ENCODE data around the gene DLG5.

Gene DLG5

DNA sequence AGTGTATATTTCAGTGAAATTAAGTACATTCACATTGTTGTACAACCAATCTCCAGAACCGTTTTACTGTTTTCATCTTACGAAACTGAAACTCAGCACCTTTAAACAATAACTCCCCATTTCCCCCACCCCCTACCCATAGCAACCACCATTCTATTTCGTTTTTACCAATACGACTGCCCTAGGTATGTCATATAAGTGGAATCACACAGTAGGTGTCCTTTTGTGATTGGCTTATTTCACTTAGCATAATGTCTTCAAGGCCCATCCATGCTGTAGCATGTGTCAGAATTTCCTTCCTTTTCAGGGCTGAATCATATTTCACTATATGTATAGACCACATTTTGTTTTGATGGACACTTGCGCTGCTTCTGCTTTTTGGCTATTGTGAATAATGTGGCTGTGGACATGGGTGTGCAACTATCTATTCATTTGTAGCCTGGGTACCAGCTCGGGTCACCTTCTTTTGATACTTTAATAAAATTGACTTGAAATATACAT, 34.3 kb upstream of the DLG5 start:
- H3K27me3 ChIP-seq (replicated peaks; ENCODE audit: control insufficient read depth, insufficient read depth, low read length): no peaks in the 10 kb centered on the region; the same call in 1 of the 2 replicates
- no peak for DNase-seq (ENCODE audit: extremely low read depth, insufficient read length)
- H3K36me3 ChIP-seq (ENCODE audit: control insufficient read depth, insufficient read depth, low read length): no peaks in the 10 kb centered on the region
- TF ChIP-seq, protein P1, sequence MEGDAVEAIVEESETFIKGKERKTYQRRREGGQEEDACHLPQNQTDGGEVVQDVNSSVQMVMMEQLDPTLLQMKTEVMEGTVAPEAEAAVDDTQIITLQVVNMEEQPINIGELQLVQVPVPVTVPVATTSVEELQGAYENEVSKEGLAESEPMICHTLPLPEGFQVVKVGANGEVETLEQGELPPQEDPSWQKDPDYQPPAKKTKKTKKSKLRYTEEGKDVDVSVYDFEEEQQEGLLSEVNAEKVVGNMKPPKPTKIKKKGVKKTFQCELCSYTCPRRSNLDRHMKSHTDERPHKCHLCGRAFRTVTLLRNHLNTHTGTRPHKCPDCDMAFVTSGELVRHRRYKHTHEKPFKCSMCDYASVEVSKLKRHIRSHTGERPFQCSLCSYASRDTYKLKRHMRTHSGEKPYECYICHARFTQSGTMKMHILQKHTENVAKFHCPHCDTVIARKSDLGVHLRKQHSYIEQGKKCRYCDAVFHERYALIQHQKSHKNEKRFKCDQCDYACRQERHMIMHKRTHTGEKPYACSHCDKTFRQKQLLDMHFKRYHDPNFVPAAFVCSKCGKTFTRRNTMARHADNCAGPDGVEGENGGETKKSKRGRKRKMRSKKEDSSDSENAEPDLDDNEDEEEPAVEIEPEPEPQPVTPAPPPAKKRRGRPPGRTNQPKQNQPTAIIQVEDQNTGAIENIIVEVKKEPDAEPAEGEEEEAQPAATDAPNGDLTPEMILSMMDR (IDR thresholded peaks at IDR 0.05; ENCODE audit: insufficient read depth, low read length, poor library complexity, severe bottlenecking): no peak
- no peak overlapping the region for H3K4me3 ChIP-seq (replicated peaks; ENCODE audit: low read depth, low read length)

DNA sequence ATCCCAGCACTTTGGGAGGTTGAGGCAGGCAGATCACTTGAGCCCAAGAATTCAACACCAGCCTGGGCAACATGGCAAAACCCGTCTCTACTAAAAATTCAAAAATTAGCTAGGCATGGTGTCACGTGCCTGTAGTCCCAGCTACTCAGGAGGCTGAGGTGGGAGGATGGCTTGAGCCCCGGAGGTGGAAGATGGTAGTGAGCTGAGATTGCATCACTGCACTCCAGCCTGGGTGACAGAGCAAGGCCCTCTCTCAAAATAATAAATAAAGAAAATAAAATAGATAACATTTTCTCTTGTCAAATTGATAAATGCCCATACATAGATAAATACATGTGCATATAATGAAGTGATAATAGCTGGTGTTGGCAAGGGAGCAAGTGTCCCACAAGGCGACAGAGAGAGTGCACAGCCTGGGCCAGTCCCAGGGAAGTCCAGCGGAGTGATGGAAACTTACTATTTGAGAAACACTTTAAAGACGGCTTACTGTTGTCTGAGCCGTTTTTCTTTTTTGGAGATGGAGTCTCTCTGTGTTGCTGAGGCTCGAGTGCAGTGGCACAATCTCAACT, 33.4 kb upstream of the DLG5 start:
- H3K4me3 ChIP-seq (replicated peaks; ENCODE audit: low read depth, low read length): no peak overlapping the region
- no peaks in the 10 kb centered on the region; the same call in 1 of the 2 replicates for H3K27me3 ChIP-seq (replicated peaks; ENCODE audit: control insufficient read depth, insufficient read depth, low read length)
- no peaks in the 10 kb centered on the region for H3K36me3 ChIP-seq (ENCODE audit: control insufficient read depth, insufficient read depth, low read length)
- TF ChIP-seq, protein P1 (IDR thresholded peaks at IDR 0.05; ENCODE audit: insufficient read depth, low read length, poor library complexity, severe bottlenecking): no peak
- DNase-seq (ENCODE audit: extremely low read depth, insufficient read length): no peak

DNA sequence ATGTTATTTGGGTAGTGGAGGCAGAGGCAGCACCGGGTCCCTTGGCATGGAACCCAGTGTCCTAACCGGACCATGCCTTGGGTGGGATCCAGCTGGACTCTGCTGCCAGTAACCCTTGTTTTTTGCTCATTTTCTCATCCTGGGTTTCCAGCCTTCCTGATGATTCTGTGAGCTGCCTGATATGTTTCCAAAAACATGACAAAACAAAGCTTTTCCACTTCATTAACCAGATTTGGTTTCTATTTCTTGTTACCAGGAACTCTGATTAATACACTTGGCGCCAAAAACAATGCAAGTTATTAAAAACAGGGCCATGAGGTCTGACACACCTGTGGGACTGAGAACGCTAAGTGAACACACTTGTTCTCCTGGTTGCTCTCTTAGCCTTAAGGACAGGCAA, 32.8 kb upstream of the DLG5 start:
- DNase-seq (ENCODE audit: extremely low read depth, insufficient read length): no peak
- TF ChIP-seq, protein P1 (IDR thresholded peaks at IDR 0.05; ENCODE audit: insufficient read depth, low read length, poor library complexity, severe bottlenecking): no peak

DNA sequence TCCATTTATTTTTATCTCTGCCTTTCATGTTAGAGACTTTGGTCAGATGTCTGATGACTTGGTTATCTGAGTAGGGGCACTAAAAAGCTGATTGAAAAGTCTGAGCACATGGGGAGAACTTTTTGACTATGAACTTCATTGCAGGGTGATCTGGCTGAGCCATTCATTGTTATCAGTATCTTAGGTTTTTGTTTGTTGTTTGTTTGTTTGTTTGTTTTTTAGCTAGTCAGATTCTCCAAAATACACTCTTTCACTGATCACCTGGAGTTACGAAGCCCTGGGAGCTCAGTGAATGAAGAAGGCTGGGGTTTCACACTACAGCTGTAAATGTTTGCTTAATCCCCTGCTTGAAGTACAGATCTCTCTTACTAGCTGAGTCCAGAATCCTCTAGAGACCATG, 28.6 kb upstream of the DLG5 start:
- H3K4me3 ChIP-seq (replicated peaks; ENCODE audit: low read depth, low read length): no peak overlapping the region
- TF ChIP-seq, protein P1 (IDR thresholded peaks at IDR 0.05; ENCODE audit: insufficient read depth, low read length, poor library complexity, severe bottlenecking): no peak
- H3K36me3 ChIP-seq (ENCODE audit: control insufficient read depth, insufficient read depth, low read length): no peaks in the 10 kb centered on the region
- DNase-seq (ENCODE audit: extremely low read depth, insufficient read length): no peak
- no peaks in the 10 kb centered on the region; the same call in 1 of the 2 replicates for H3K27me3 ChIP-seq (replicated peaks; ENCODE audit: control insufficient read depth, insufficient read depth, low read length)

More for the DNA sequence above, 32.8 kb upstream of the DLG5 start:
- Histone ChIP-seq H3K4me3 (replicated peaks; ENCODE audit: low read depth, low read length) (no peak overlapping the region), H3K36me3 (ENCODE audit: control insufficient read depth, insufficient read depth, low read length) (no peaks in the 10 kb centered on the region), H3K27me3 (replicated peaks; ENCODE audit: control insufficient read depth, insufficient read depth, low read length) (no peaks in the 10 kb centered on the region; the same call in 1 of the 2 replicates)

DNA sequence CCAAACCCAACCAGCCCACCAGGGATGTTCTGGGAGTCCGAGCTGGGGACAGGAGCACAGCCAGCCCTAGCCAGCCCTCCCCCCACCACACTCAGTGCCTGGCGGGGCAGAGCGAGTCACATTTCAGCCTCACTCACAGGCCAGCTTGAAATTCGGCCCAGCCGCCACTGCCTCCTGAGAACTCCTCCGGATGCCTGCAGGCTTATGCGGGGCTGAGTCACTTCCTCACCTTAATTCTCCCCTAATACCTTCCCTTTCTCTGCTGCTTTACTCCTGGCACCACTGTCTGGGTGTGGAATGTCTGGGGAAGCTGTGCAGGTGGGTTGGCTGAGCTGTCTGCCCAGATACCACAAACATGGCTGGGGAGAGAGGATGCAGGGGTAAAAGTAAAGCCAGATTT, 22.6 kb upstream of the DLG5 start:
- DNase-seq (ENCODE audit: extremely low read depth, insufficient read length): no peak
- Histone ChIP-seq H3K27me3 (replicated peaks; ENCODE audit: control insufficient read depth, insufficient read depth, low read length) (no peaks in the 10 kb centered on the region; the same call in 1 of the 2 replicates), H3K36me3 (ENCODE audit: control insufficient read depth, insufficient read depth, low read length) (no peaks in the 10 kb centered on the region), H3K4me3 (replicated peaks; ENCODE audit: low read depth, low read length) (no peak overlapping the region)
- TF ChIP-seq, protein P1 (IDR thresholded peaks at IDR 0.05; ENCODE audit: insufficient read depth, low read length, poor library complexity, severe bottlenecking): no peak

Measured in GM06990 (cell line).